ENCODE results near the gene PLAU. TPM values are rescaled to one million over a fixed set of nuclear protein-coding genes. Genes with fewer than 3 reads are reported as not detected.

Gene PLAU
- total RNA-seq (ENCODE audit: unreplicated experiment), result 19.5 TPM
- long read RNA-seq, transcript PLAU-201 (11 exons, 2,321 nt), result major isoform, 27 of 35 reads
- long read RNA-seq, partial matches to known transcripts, result 2 of 35 reads
- long read RNA-seq, other reads (novel, unspliced or antisense), result 6 of 35 reads

- peak within 1 kb of the TSS; percentile 85 for H3K27ac Mint-ChIP-seq (ENCODE audit: unreplicated experiment)
- H3K4me3 Mint-ChIP-seq (ENCODE audit: unreplicated experiment), result peak within 1 kb of the TSS; percentile 98
- H3K4me1 Mint-ChIP-seq (ENCODE audit: unreplicated experiment), result peaks cover 22% of the 10 kb centered on the region
- peaks cover 17% of the 10 kb centered on the region for H3K27me3 Mint-ChIP-seq (ENCODE audit: unreplicated experiment)
- no peak for TF ChIP-seq CTCF (IDR thresholded peaks at IDR 0.05; ENCODE audit: unreplicated experiment)
- peaks cover 5% of the 10 kb centered on the region for H3K36me3 Mint-ChIP-seq (ENCODE audit: low read depth, unreplicated experiment)
- no peaks in the 10 kb centered on the region for H3K9me3 Mint-ChIP-seq (ENCODE audit: unreplicated experiment)
- DNase-seq (ENCODE audit: low spot score), result peak; percentile 43
Measured at GRCh38 chr10:73910764-73911552, at the start of gene PLAU. TSS of gene PLAU (plus strand) at chr10:73911132. CDS start at chr10:73911556, 424 bp downstream.

- no peak overlapping the region for H3K4me3 Mint-ChIP-seq (ENCODE audit: unreplicated experiment)
- H3K27ac Mint-ChIP-seq (ENCODE audit: unreplicated experiment), result no peak overlapping the region
- no peak for TF ChIP-seq CTCF (IDR thresholded peaks at IDR 0.05; ENCODE audit: unreplicated experiment)
- H3K9me3 Mint-ChIP-seq (ENCODE audit: unreplicated experiment), result no peaks in the 10 kb centered on the region
- no peak for DNase-seq (ENCODE audit: low spot score)
- H3K36me3 Mint-ChIP-seq (ENCODE audit: low read depth, unreplicated experiment), result peaks cover 23% of the 10 kb centered on the region
- H3K4me1 Mint-ChIP-seq (ENCODE audit: unreplicated experiment), result peaks cover 38% of the 10 kb centered on the region
- peaks cover 11% of the 10 kb centered on the region for H3K27me3 Mint-ChIP-seq (ENCODE audit: unreplicated experiment)
Measured at GRCh38 chr10:73862011-73862410, 48.9 kb upstream of the PLAU start.

GRCh38 chr10:73863039-73863817 lies 47.7 kb upstream of the PLAU start:
- Mint-ChIP-seq H3K9me3 (ENCODE audit: unreplicated experiment) (no peaks in the 10 kb centered on the region), H3K27ac (ENCODE audit: unreplicated experiment) (no peak overlapping the region), H3K36me3 (ENCODE audit: low read depth, unreplicated experiment) (peaks cover 23% of the 10 kb centered on the region), H3K27me3 (ENCODE audit: unreplicated experiment) (peaks cover 13% of the 10 kb centered on the region), H3K4me3 (ENCODE audit: unreplicated experiment) (no peak overlapping the region), H3K4me1 (ENCODE audit: unreplicated experiment) (peaks cover 50% of the 10 kb centered on the region)
- no peak for TF ChIP-seq CTCF (IDR thresholded peaks at IDR 0.05; ENCODE audit: unreplicated experiment)
- no peak for DNase-seq (ENCODE audit: low spot score)

GRCh38 chr10:73864229-73864628 lies 46.7 kb upstream of the PLAU start:
- Mint-ChIP-seq H3K27ac (ENCODE audit: unreplicated experiment) (peak overlapping the region; percentile 81), H3K4me1 (ENCODE audit: unreplicated experiment) (peaks cover 54% of the 10 kb centered on the region), H3K36me3 (ENCODE audit: low read depth, unreplicated experiment) (peaks cover 17% of the 10 kb centered on the region), H3K27me3 (ENCODE audit: unreplicated experiment) (peaks cover 13% of the 10 kb centered on the region), H3K9me3 (ENCODE audit: unreplicated experiment) (no peaks in the 10 kb centered on the region), H3K4me3 (ENCODE audit: unreplicated experiment) (peak overlapping the region; percentile 69)
- no peak for DNase-seq (ENCODE audit: low spot score)
- no peak for TF ChIP-seq CTCF (IDR thresholded peaks at IDR 0.05; ENCODE audit: unreplicated experiment)

Data from endothelial cell (in vitro differentiated cells).